HG02981 (cell line): ENCODE data around the gene NSD1.

Source experiments
- ATAC-seq: cut with Tn5 transposase; IDR thresholded peaks from one replicate; pipeline ENCODE4 v1.9.1; 2021; ENCODE audit warnings: mild to moderate bottlenecking, moderate library complexity; ENCODE audit not compliant: unreplicated experiment

The NSD1 gene

DNA sequence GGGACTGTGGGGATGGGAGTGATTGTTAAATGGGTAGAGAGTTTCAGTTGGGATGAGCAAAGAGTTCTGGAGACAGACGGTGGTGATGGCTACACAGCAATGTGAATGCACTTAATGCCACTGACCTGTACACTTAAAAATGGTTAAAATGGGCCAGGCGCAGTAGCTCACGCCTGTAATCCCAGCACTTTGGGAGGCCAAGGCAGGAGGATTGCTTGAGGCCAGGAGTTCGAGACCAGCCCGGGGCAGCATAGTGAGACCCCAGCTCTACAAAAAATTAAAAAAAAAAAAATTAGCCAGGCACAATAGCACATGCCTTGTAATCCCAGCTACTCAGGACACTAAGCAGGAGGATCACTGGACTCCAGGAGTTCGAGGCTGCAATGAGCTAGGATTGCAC, 210.2 kb downstream of the NSD1 start:
- ATAC-seq: no peak

DNA sequence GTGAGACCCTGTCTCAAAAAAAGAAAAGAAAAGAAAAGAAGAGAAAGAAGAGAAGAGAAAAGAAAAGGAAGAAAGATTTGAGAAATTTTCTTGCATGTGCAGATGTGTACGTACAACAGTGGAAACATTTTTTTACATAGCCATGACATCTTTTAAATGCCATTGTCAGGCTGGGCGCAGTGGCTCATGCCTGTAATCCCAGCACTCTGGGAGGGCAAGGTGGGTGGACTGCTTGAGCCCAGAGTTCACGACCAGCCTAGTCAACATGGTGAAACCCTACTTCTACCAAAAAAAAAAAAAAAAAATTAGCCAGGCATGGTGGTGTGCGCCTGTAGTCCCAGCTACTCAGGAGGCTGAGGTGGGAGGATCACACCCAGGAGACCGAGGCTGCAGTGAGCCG, 211.3 kb downstream of the NSD1 start:
- ATAC-seq: no peak

DNA sequence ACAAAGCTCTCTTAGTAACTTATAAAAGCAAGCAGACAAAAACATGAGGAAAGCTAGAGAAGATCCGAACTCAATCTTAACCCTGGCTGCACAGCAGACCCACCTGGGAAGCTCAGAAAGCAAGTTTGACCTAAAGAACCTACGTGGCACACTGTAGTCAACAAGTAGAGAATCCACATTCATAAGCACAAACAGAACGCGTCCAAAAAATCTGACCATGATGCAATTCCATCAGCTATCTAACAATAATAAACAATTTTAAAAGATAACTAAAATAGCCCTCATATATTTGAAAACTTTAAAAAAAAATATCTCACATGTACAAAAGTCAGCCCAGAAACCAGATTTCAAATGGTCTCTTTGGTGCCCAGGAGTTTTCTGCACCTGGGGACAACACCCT, 213.2 kb downstream of the NSD1 start:
- ATAC-seq: no peak

DNA sequence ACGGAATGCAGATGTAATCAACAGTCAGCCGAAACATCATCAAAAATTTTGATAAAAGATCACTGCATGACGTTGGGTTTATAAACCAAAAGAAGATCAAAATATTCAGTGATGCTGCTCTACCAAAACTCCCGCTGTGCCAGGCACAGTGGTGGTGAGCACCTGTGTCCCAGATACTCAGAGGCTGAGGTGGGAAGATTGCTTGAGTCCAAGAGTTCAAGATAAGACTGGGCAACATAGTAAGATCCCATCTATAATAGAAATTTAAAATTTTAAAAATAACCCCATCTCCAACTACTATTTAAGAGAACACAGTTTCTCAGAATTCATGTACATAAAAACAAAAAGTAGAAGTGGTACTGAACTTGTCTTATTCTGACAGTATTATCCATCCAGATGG, 214.1 kb downstream of the NSD1 start:
- no peak for ATAC-seq

DNA sequence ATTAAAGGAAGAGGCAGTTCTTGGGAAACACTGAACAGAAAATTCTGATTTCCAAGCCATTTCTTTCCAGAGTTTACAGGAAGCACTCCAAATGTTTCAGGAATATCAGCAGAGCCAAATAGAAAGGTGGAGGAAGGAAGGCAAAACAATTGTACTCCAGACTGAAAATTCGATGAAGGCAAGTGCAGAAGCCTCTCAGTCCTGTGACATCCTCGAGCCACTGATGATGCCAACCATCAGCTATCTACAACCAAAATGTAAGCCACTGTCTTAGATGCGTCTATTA, 215.7 kb downstream of the NSD1 start:
- no peak for ATAC-seq

DNA sequence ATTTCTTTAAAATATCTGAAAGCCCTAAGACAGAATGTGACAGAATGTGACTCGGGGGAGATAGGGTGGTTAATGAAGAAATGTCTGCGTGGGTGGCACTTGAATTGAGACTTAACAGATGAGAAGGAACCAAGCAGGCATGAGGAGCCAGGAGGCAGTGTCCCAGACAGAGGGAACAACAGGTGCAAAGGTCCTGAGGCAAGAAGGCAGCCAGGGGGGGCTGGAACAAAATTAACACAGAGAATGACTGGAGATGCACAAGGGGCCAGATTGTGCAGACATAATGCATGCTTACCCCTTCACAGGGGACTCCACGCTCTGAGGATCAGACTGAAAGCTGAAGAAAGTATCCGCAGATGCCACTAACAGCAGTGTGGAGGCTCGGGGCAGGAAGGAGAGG, 216.2 kb downstream of the NSD1 start:
- no peak for ATAC-seq
